ENCODE data around the gene NPC2. TPM values are rescaled to one million over a fixed set of nuclear protein-coding genes. Genes with fewer than 3 reads are reported as not detected.

Gene NPC2
- total RNA-seq, 1 donor from 2014 or later, result 215 TPM

GRCh38 chr14:74503291-74503937 is 10.3 kb upstream of the NPC2 start:
- no peak for DNase-seq (ENCODE audit: low spot score)

GRCh38 chr14:74502236-74503019 is 9.3 kb upstream of the NPC2 start:
- no peak for DNase-seq (ENCODE audit: low spot score)

GRCh38 chr14:74501691-74502090 is 8.6 kb upstream of the NPC2 start:
- no peak for DNase-seq (ENCODE audit: low spot score)

GRCh38 chr14:74501135-74501614 is 8.1 kb upstream of the NPC2 start:
- DNase-seq (ENCODE audit: low spot score), result peak; percentile 39

GRCh38 chr14:74500417-74501134 is 7.5 kb upstream of the NPC2 start:
- no peak for DNase-seq (ENCODE audit: low spot score)

GRCh38 chr14:74495356-74495755 is 2.3 kb upstream of the NPC2 start:
- no peak for DNase-seq (ENCODE audit: low spot score)

GRCh38 chr14:74493343-74494261 is 497 bp upstream of the NPC2 start, which contains the start of gene ISCA2:
ISCA2 (plus strand) TSS chr14:74493765; CDS start chr14:74493775, 10 bp downstream.
- DNase-seq (ENCODE audit: low spot score), result peak; percentile 100

GRCh38 chr14:74491956-74492775 is 939 bp downstream of the NPC2 start:
- DNase-seq (ENCODE audit: low spot score), result no peak

- DNase-seq (ENCODE audit: low spot score), result no peak
Observed at GRCh38 chr14:74490486-74490885, 2.6 kb downstream of the NPC2 start.

GRCh38 chr14:74488786-74489397 is 4.2 kb downstream of the NPC2 start:
- DNase-seq (ENCODE audit: low spot score), result no peak

- DNase-seq (ENCODE audit: low spot score), result no peak
Observed at GRCh38 chr14:74486164-74486563, 6.9 kb downstream of the NPC2 start.

- no peak for DNase-seq (ENCODE audit: low spot score)
Observed at GRCh38 chr14:74483321-74483720, 9.8 kb downstream of the NPC2 start.

- DNase-seq (ENCODE audit: low spot score), result no peak
Observed at GRCh38 chr14:74482571-74482970, 10.5 kb downstream of the NPC2 start.

- DNase-seq (ENCODE audit: low spot score), result no peak
Observed at GRCh38 chr14:74480046-74480445, 13.1 kb downstream of the NPC2 start.

GRCh38 chr14:74478996-74479635 is 14.0 kb downstream of the NPC2 start:
- no peak for DNase-seq (ENCODE audit: low spot score)

GRCh38 chr14:74476607-74477006 is 16.5 kb downstream of the NPC2 start:
- no peak for DNase-seq (ENCODE audit: low spot score)

GRCh38 chr14:74476107-74476506 is 17.0 kb downstream of the NPC2 start:
- DNase-seq (ENCODE audit: low spot score), result no peak

GRCh38 chr14:74475678-74476077 is 17.4 kb downstream of the NPC2 start:
- DNase-seq (ENCODE audit: low spot score), result no peak

- DNase-seq (ENCODE audit: low spot score), result no peak
Observed at GRCh38 chr14:74474376-74474775, 18.7 kb downstream of the NPC2 start.

GRCh38 chr14:74472601-74473000 is 20.5 kb downstream of the NPC2 start:
- DNase-seq (ENCODE audit: low spot score), result no peak

All from mucosa of gallbladder (tissue), 1 donor.